Prostate gland (tissue), 2 donors: ENCODE results near the gene CTNNA2. TPM values are rescaled to one million over a fixed set of nuclear protein-coding genes. Genes with fewer than 3 reads are reported as not detected.
A peak's percentile ranks its signal among the peaks of the same experiment; 100 is the strongest.

ENCODE experiments used
- DNase-seq: peaks from one replicate; pipeline ENCODE4 v3.0.0-alpha.2; 2019; ENCODE audit warnings: low spot score
- H3K27ac ChIP-seq, 2 donors: fragments of 200-600 bp; sonication (generic); 2 replicates each; pipeline ENCODE4 v1.5.1; 2017 to 2019
- H3K27me3 ChIP-seq: fragments of 200-600 bp; sonication (generic); replicated peaks from 2 replicates; pipeline ENCODE4 v1.5.1; 2019; ENCODE audit not compliant: insufficient read depth
- H3K36me3 ChIP-seq, 2 donors: fragments of 200-600 bp; sonication (generic); 1 replicate in 1 of 2; 2 replicates in 1 of 2; pipeline versions ENCODE4 v1.5.1 to v1.8.1; 2017 to 2019
- H3K4me1 ChIP-seq: fragments of 200-600 bp; sonication (generic); replicated peaks from 2 replicates; pipeline ENCODE4 v1.5.1; 2019
- H3K4me3 ChIP-seq, 2 donors: fragments of 200-600 bp; sonication (generic); 2 replicates each; pipeline ENCODE4 v1.5.1; 2017 to 2019
- H3K9me3 ChIP-seq: fragments of 200-600 bp; sonication (generic); 2 replicates; pipeline ENCODE4 v1.5.1; 2017
- POLR2A ChIP-seq: fragments of 450-650 bp; IDR thresholded peaks from one replicate; pipeline ENCODE4 v1.6.1; 2016; ENCODE audit warnings: antibody characterized with exemption, mild to moderate bottlenecking
- POLR2AphosphoS5 ChIP-seq: sonication (generic); formaldehyde crosslinking; IDR thresholded peaks from one replicate; pipeline ENCODE4 v1.6.1; 2017; ENCODE audit warnings: antibody characterized with exemption
- WGBS: methylation state at CpG from one replicate; pipeline ENCODE4 v1.1.5; 2018; 5-methylcytosine and 5-hydroxymethylcytosine counted together
- intact Hi-C: fragments of 100-400 bp; cut with DNase I; formaldehyde crosslinking; loops from one replicate; pipeline ENCODE4 v1.14.2; 2022
- total RNA-seq, 2 donors: library from RNA; depleted of rRNA; stranded (reverse); fragments of >200 nt; gene quantifications; one replicate each; pipeline ENCODE4 v1.1.0, GENCODE V29; 2016
- TF ChIP-seq, protein P1 (sequence below), 4 experiments: fragments of 200-600 bp in 2 of 4; fragments of 450-650 bp in 2 of 4; sonication (generic) in 2 of 4; IDR thresholded peaks; 1 replicate in 3 of 4; 2 replicates in 1 of 4; pipeline ENCODE4 v1.5.1; 2016 to 2019; ENCODE audit warnings: antibody characterized with exemption in 4 of 4, mild to moderate bottlenecking in 2 of 4, moderate library complexity in 2 of 4

Gene CTNNA2
- total RNA-seq, 2 donors from 2014 or later = 24.3 TPM; not detected in 1

DNA sequence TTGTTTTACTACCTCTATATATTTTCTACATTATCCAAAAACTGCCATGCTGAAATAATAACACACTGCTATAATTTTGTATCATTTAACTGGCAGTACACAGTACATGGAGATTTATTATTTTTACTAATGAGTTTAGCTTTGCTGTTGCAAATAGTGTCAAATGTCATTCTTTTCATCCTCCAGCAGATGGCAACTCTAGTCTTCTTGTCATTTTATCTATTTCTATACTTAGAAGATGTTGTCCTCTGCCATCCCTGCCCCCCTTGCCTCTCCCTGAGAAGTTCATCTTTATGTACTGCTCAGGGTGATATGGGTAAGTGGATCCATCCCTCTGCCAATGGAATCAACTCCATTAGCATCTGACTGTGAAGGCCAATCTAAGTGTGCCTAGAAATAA, 813.4 kb downstream of the CTNNA2 start:
- Histone ChIP-seq H3K36me3 (no peaks in the 10 kb centered on the region), H3K27ac (no peak overlapping the region), H3K9me3 (no peaks in the 10 kb centered on the region), H3K4me3 (no peak overlapping the region), H3K4me1 (no peaks in the 10 kb centered on the region), H3K27me3 (no peaks in the 10 kb centered on the region)
- no peak for TF ChIP-seq POLR2A
- TF ChIP-seq, protein P1, sequence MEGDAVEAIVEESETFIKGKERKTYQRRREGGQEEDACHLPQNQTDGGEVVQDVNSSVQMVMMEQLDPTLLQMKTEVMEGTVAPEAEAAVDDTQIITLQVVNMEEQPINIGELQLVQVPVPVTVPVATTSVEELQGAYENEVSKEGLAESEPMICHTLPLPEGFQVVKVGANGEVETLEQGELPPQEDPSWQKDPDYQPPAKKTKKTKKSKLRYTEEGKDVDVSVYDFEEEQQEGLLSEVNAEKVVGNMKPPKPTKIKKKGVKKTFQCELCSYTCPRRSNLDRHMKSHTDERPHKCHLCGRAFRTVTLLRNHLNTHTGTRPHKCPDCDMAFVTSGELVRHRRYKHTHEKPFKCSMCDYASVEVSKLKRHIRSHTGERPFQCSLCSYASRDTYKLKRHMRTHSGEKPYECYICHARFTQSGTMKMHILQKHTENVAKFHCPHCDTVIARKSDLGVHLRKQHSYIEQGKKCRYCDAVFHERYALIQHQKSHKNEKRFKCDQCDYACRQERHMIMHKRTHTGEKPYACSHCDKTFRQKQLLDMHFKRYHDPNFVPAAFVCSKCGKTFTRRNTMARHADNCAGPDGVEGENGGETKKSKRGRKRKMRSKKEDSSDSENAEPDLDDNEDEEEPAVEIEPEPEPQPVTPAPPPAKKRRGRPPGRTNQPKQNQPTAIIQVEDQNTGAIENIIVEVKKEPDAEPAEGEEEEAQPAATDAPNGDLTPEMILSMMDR (IDR thresholded peaks at IDR 0.05) = peak in 1 of 4 experiments; percentile 27
- intact Hi-C loops = no loop called here
- no peak for DNase-seq

DNA sequence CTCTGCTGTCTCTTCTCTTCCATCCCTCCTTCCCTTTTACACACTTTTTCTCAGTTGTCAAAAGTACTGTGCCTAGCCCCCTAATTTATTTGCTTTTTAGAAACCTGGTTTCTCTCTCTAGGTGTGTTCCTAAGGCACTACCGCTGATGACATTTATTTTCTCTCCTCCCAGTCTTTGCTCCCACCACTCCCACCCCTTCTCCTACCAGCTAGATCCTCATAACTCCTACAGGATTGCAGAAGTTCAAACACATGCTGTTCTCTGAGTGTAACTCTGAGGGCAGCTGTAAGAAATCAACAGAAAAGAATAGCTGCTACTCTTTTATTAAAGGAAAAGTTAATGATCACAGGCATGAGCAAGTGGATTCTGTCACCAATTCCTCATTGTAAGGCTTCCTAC, 814.0 kb downstream of the CTNNA2 start:
- no peak overlapping the region for H3K27ac ChIP-seq
- no peak for DNase-seq
- TF ChIP-seq, protein P1 (IDR thresholded peaks at IDR 0.05) = no peak
- no peaks in the 10 kb centered on the region for H3K4me1 ChIP-seq
- H3K4me3 ChIP-seq = no peak overlapping the region
- no peaks in the 10 kb centered on the region for H3K27me3 ChIP-seq
- intact Hi-C loops = no loop called here
- no peaks in the 10 kb centered on the region for H3K9me3 ChIP-seq
- WGBS = 36% methylated on average over 1 of the region's 1 CpG
- no peaks in the 10 kb centered on the region for H3K36me3 ChIP-seq

DNA sequence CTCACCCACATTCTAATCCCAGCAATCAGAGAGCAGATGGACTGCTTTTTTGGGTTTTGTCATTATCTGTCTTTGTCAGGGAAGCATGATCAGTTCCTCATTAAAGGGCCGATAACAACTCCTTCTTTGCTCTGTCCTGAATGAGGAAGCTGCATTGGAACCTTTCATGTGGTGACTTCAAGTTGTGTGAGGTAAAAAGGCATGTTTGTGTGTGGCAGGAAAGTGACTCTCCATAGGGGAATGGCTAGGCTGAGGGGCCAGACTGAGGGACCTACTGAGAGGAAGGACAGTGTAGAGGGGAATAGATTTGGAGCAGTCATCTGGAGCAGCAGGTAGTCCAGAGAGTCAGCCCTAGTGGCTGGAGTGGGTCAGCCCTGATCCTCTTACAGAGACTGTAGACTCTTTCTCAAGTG, 815.3 kb downstream of the CTNNA2 start:
- no peaks in the 10 kb centered on the region for H3K9me3 ChIP-seq
- H3K36me3 ChIP-seq = no peaks in the 10 kb centered on the region
- H3K27me3 ChIP-seq = no peaks in the 10 kb centered on the region
- TF ChIP-seq, protein P1 (IDR thresholded peaks at IDR 0.05) = no peak
- TF ChIP-seq POLR2A (no peak), POLR2AphosphoS5 (no peak)
- intact Hi-C loops = no loop called here
- DNase-seq = no peak
- H3K4me1 ChIP-seq = no peaks in the 10 kb centered on the region
- WGBS = 57% methylated on average over 1 of the region's 1 CpG
- no peak overlapping the region for H3K4me3 ChIP-seq
- H3K27ac ChIP-seq = no peak overlapping the region

DNA sequence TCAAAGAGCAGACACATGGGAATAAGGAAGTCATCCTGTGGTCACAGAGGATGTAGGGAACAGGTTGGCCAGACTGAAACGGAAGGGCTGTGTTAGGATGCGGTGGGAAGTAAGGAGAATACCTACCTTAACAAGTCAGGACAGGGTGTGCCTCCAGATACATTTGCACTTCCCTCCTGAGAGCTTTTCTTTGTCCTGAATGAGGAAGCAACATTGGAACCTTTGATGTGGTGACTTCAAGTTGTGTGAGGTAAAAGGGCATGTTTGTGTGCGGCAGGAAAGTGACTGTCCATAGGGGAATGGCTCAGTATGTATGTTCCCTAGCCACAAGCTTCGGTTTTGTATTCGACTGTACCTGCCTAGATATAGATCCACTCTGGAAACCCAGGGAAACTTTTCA, 816.6 kb downstream of the CTNNA2 start:
- no peak for TF ChIP-seq POLR2A
- TF ChIP-seq POLR2AphosphoS5 = no peak
- TF ChIP-seq, protein P1 (IDR thresholded peaks at IDR 0.05) = no peak
- intact Hi-C loops = no loop called here
- Histone ChIP-seq H3K4me1 (no peaks in the 10 kb centered on the region), H3K36me3 (no peaks in the 10 kb centered on the region), H3K27me3 (no peaks in the 10 kb centered on the region), H3K27ac (no peak overlapping the region), H3K4me3 (no peak overlapping the region), H3K9me3 (no peaks in the 10 kb centered on the region)
- 62% methylated on average over 5 of the region's 5 CpGs for WGBS
- DNase-seq = no peak

DNA sequence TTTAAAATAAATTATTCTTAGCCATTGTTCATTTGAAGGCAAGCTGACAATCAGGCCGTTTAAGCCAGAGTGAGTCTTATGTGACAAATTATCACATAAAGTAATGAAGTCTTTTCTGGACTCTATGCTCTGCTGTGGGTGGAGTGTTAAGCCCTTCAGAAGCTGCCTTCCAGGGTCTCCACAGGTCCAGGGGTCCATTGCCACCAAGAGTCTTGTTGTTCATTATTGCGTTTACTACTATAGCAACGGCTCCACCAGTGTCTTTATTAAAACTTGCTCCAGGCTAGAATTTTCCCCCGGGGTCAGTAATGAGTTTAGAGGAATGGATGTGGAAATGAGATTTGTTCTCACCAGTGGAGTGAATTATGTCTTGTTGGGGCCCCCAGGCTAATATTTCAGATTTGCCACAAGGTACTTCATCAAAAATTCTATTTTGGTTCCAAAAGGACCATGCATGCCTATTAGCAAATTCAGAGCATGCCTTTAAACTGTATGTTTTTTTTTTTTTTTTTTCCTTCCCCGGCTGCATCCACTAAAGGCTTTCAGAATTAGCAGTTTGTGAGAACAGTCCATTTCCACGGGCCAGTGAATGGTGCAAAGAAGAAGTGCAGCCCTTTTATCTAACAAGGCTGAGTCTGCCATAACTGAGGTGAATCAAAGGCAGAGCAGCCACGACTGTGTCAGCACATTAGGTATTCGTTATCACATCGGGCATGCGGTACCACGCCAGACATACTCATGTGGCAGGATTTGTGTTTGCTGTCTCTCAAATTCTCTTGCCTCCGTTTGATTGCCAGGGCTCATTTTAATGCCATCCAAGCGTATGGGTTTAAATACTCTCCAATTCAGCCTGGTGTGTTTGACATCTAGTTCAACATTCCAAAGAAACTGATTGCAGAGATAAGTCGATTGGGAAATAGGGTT, 817.9 kb downstream of the CTNNA2 start:
- H3K4me1 ChIP-seq = no peaks in the 10 kb centered on the region
- H3K4me3 ChIP-seq = no peak overlapping the region
- no peaks in the 10 kb centered on the region for H3K27me3 ChIP-seq
- 57% methylated on average over 14 of the region's 14 CpGs for WGBS
- intact Hi-C loops = no loop called here
- H3K27ac ChIP-seq = no peak overlapping the region
- TF ChIP-seq POLR2A (no peak), POLR2AphosphoS5 (no peak)
- TF ChIP-seq, protein P1 (IDR thresholded peaks at IDR 0.05) = no peak
- H3K9me3 ChIP-seq = no peaks in the 10 kb centered on the region
- no peaks in the 10 kb centered on the region for H3K36me3 ChIP-seq
- no peak for DNase-seq
